C4-2B (cell line): ENCODE measurements around the gene PARD3.
A peak's percentile ranks its signal among the peaks of the same experiment; 100 is the strongest.

Experiments used
- H3K27ac ChIP-seq: fragments of 450-650 bp; 2 replicates; pipeline ENCODE4 v1.5.1; 2017
- CTCF ChIP-seq: fragments of 450-650 bp; conservative IDR thresholded peaks from 2 replicates; pipeline ENCODE4 v1.5.1; 2017; ENCODE audit warnings: mild to moderate bottlenecking
- ZFX ChIP-seq: fragments of 450-650 bp; IDR thresholded peaks from 2 replicates; pipeline ENCODE4 v1.6.1; 2017

PARD3 gene

GRCh38 chr10:34474555-34475273, 340.4 kb downstream of the PARD3 start:
- TF ChIP-seq CTCF: no peak
- no peak for TF ChIP-seq ZFX
- H3K27ac ChIP-seq: no peak overlapping the region

GRCh38 chr10:34474009-34474376, 341.1 kb downstream of the PARD3 start:
- H3K27ac ChIP-seq: no peak overlapping the region

GRCh38 chr10:34473174-34474008, 341.7 kb downstream of the PARD3 start:
- TF ChIP-seq ZFX (no peak), CTCF (no peak)
- H3K27ac ChIP-seq: no peak overlapping the region

More at GRCh38 chr10:34474009-34474376, 341.1 kb downstream of the PARD3 start:
- TF ChIP-seq ZFX: no peak
- no peak for TF ChIP-seq CTCF

- H3K27ac ChIP-seq: peak overlapping the region; percentile 67
- TF ChIP-seq ZFX (no peak), CTCF (no peak)
Measured at GRCh38 chr10:34470307-34470706, 344.8 kb downstream of the PARD3 start.

GRCh38 chr10:34469446-34469845, 345.6 kb downstream of the PARD3 start:
- peak overlapping the region; percentile 68 for H3K27ac ChIP-seq
- TF ChIP-seq ZFX (no peak), CTCF (no peak)

- TF ChIP-seq CTCF: no peak
- no peak for TF ChIP-seq ZFX
- no peak overlapping the region for H3K27ac ChIP-seq
Measured at GRCh38 chr10:34467902-34468301, 347.2 kb downstream of the PARD3 start.

- no peak overlapping the region for H3K27ac ChIP-seq
- TF ChIP-seq ZFX (no peak), CTCF (no peak)
Measured at GRCh38 chr10:34467364-34467763, 347.7 kb downstream of the PARD3 start.
